ENCODE data around the gene ALS2CL.

- TF ChIP-seq CTCF (IDR thresholded peaks at IDR 0.05; ENCODE audit: poor library complexity) (no peak), EZH2 (IDR thresholded peaks at IDR 0.05; ENCODE audit: borderline replicate concordance) (no peak), EZH2phosphoT487 (IDR thresholded peaks at IDR 0.05; ENCODE audit: low read depth, severe bottlenecking, unreplicated experiment) (no peak)
Observed at GRCh38 chr3:46706771-46707582, 13.5 kb upstream of the ALS2CL start.

All from hepatocyte (in vitro differentiated cells).